GDM1 (cell line): ENCODE measurements around the gene EPAS1.

Source experiments
- DNase-seq: peaks from one replicate; lab custom pipeline; 2025; lab: John Stamatoyannopoulos, UW

EPAS1 gene

DNA sequence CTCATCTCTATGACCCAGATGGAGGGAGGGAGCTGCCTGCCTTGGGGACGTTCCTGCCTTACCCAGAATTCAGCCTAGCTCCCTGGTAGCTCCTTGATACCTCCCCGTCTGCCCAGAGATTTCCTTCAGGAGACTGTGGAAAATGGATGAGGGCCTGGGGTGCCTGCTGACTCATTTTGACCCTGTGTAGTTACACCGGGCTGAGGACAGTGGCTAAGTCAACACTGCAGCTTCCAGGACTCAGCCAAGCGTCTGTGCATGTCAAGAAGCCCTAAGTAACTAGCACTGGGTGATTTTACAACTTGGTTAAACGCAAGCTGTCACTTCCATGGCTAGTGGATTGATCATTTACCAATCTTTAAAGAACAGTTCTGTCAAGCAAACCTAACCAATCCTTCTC is 23.3 kb upstream of the EPAS1 start:
- DNase-seq = no peak

DNA sequence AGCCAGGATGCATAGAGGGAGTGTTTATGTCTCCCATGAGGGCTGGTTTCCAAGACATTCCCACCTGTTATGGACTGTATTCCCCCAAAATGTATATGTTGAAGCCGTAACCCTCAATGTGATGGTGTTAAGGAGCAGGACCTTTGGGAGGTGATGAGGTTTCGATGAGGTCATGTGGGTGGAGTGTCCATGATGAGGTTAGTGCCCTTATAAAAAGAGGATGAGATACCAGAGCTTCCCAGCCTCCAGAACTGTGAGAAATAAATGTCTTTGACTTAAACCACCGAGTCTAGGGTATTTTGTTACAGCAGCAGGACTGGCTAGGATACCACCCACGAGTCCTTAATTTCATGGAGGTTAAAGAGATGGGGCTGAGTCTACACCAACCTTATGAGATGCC is 22.6 kb upstream of the EPAS1 start:
- no peak for DNase-seq

DNA sequence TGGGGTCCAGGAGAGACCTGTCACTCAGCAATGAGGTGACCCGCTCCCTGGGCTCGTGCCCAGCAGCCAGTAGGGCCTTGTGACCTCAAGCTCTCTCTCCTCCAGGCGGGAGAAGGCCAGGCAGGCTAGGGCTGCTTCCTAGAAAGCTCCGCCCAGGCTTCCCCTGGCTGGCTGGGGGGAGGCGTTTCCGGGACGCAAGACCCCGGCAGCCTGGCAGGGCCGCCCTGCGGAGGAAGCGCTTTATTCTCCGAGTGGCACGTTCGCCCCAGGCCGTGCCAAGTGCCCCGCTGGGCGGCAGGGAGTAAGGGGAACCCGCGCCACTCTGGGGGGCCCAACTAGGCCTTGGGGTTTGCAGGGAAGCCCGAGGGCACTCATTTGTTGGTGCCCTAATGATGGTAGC is 21.2 kb upstream of the EPAS1 start:
- no peak for DNase-seq

DNA sequence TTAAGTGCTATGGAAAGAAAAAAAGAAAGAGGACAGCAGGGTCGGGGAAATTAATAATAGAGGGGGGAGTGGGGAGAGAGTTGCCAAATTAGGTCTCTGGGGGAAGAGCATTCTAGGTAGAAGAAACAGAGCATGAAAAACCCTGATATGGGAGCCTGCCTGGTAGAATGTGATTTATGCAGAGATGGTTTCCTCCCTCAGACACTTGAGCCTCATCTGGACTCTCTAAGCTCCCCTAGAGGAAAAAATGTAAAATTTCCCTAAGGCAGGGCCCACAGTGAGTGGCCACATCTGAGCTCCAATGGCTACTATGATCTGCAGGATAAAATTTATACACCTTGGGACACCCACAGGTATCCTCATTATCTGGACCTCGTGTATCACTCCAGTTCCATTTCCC is 20.6 kb upstream of the EPAS1 start:
- DNase-seq = no peak

DNA sequence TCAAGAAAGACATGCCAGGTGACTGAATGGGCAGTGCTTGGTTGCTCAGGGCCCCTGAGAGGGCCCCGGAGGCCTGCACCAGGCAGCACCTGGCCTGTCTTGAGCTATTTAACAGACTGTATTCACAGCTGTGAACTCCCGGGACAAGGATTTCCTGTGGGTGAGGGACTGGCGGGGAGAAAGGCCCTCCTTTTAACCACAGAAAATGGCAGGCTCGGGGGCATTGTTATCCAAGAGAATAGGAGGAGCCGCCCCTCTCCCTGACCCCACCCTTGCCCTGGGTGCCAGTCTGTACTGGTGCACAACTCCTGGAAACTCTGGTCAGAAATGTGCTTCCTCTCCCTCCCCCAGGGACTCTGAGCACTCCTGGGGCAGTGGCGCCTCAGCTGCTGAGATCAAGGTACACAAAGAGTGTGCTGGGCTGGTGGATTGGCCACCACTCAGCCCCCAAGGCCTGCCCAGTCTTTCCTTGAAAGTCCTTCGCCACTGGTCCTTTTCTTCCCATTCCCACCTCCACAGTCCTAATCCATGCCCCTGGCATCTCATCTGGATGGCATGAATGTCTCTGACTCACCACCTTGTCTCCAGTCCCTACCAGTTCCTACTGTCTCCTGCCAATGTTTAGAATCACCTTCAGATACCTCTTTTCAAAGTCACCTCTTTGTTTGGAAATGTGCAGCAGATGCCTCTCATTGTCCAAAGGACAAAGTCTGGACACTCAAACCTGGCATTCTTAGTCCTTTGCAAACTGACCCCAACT is 19.6 kb upstream of the EPAS1 start:
- DNase-seq = no peak

DNA sequence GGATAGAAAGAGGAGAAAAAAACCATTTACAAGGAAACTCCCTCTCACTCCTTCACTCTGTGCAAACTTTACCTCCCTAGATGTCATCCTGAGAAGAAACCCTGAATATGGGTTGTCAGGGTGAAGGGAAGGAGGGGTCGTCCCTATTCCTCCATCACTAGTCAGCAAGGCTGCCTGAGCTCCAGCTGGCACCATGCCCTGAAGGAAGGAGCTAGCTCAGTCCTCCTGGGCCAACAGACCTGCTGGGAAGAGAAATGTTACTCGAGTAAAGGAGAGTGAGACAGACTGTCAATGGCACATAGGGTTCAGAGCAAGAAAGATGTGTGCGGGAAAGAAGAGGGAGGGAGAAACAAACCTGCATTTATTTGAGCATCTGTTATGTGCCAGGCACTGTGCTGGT is 18.3 kb upstream of the EPAS1 start:
- DNase-seq = no peak

DNA sequence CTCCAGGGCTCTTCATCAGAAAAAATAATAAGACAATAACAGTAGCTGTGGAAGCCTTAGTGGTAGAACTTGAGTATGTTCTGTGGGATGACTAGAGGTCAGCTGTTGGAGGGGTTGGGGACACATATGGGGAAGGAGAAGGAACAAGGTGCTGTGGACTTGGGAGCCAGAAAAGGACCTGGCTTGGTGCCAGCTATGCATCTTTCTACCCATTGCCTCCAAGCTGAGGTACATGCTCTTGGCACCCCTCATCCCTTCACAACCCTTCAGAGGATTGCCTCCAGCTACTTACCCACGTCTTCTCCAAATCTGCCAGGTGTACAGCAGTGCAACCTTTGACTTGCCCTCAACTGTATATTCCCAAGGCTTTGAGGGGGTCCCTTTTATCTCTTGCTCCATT is 15.3 kb upstream of the EPAS1 start:
- no peak for DNase-seq

DNA sequence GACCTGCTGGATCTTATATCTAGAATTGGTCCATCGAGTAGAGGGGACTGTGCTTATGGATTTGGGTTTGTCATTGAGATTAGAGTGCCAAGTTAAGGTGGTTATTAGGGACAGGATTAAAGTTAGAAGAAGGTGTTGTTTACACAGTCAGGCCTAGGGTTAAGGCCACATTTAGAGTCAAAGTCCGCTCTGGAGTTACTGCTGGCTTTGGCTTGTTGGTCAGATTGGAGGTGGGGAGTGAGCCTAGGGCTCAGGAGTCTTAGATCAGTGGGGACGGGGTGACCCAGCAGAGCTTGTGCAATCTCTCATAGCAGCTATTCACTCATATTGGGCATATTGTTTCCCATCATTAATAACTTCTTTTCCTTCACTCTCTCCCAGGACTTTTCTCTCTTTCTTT is 13.5 kb upstream of the EPAS1 start:
- DNase-seq = no peak

DNA sequence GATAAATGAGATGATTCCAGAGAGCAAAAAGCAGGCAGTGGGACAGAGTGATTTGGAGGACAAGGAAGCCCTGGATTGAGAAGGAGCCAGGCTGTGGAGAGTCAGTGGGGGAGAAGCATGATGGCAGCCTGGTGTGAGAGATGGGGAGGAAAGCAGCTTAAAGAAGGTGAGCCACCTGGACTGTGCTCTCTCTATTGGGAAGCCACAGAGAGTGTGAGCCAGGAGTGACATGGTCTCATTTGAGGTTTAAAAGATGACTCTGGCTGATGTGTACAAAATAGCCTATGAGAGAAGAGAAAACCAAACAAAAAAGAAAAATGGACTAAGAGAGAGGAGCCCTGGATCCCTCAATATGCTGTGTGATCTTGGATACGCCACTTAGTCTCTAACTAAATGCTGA is 12.9 kb upstream of the EPAS1 start:
- no peak for DNase-seq

DNA sequence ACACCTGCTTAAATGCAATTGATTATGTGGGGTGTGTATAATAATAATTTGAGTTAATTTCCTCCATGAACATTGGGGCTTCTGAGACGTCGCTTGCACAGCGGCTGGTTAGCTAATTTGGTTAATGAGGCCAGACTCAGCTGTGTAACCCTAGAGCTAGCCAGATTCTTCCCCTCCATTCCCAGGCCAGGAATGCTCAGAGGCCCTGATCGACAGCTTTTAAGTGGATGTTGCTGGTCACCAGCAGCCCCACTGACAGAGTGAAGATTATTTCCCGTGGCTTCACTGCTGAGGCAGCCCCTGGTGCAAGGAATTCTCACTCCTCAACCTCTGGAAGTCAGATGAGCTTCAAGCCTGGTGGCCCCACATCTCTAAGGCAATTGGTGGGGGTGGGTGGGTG is 12.4 kb upstream of the EPAS1 start:
- DNase-seq = no peak

DNA sequence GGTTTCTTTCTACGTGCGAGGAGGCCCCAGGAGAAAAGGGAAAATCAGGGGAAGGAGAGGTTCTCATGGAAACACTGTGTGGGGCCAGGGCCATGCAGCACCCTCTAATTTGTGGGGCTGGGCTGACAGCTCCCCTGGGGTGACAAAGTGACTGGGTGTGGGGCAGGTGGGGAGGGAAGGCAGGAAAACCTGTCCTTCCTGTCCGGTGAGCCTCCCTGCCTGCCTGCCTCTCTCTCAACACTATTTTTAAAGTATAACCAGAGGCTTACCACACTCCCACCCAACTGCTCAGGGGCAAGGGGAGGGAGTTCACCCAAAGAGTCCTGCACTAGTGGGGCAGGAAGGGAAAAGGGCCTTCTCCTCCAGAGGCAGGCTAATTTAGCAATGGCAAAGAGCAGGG is 10.5 kb upstream of the EPAS1 start:
- no peak for DNase-seq

DNA sequence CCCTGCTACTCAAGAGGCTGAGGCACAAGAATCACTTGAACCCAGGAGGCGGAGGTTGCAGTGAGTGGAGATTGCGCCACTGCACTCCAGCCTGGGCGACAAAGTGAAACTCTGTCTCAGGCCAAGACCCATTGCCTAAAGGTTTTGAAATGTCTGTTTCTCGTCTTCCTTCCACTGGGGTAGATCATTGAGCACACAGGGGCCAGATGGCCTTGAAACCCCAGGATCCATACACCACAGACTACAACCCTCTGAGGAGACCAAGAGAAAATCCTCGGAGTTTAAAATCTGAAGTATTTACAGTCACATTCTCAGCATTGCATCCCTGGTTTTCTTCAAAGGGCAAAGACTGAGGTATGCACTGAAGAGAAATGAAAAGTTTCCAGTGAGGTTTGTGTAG is 7.1 kb upstream of the EPAS1 start:
- no peak for DNase-seq

DNA sequence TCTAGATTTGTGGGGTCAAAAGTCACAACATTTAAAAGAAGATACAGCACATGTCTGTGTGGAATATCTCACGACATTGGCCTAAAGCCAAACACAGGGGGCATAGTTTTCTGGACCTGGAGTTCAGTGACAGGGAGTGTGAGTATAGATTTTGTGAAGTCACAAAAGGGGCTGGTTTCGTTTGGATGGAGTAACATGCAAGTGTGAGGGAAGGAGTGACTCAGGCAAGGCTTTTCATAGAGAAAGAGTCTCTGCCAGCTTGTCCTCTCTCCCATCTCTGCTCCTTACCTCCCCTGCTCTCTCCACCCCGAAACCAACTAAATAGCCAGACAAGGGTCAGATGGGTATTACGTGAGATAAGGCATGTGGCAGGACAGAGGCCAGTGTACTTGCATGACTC is 3.7 kb upstream of the EPAS1 start:
- DNase-seq = no peak

DNA sequence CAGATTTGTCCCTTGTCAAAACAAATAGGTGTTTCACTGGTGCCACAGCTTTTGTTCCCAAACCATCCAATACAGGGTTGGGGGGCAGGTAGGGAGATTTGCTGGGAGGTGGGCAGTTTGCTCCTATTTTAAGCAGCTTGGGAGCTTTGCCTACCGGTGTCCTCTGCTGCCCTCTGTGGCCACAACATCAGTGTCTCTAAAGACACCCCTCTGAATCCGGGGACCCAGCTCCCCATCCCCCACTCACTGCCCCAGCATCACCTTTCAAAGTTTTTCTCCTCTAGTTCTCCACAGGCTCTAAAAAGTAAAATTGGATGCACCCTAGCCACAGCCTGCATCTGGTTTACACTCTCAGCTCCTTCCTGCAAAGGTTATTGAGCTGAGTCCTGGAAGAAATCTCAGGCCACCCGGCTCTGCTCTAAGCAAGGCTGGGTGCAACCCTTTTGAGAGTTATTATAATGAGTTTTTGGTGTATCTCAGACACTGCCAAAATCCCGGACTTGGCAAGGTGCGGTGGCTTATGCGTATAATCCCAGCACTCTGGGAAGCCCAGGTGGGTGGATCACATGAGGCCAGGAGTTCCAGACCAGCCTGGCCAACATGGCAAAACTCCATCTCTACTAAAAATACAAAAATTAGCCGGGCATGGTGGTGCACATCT is 2.9 kb upstream of the EPAS1 start:
- DNase-seq = no peak

DNA sequence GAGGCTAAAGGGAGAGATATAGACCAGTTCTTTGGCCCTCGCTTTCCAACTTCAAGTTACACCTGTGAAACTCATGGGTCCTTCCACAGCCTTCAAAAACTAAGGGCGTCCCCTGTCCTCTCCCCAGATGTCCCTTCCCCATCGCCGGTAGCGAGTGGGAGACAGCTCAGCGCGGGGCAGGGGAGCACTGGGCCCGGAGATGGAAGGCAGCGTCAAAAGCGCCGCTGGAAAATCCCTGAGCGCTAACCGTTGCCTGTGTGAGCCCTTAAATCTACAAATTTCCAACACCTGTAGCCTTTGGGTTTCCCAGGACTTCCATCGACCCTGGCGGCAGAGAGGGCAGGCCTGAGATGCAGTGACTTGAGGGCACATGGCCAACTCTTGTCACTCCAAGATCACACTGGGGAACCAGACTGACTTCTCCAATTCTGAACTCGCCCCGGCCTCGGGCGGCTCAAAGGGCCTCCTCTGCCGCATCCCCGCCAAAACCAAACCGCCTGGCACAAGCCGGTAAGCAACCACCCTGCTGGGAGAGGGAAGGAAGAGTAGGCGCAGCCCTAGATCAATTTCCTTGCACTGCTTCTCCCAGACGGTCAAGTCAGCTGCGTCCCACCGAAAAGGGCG is 879 bp upstream of the EPAS1 start:
- DNase-seq = no peak

DNA sequence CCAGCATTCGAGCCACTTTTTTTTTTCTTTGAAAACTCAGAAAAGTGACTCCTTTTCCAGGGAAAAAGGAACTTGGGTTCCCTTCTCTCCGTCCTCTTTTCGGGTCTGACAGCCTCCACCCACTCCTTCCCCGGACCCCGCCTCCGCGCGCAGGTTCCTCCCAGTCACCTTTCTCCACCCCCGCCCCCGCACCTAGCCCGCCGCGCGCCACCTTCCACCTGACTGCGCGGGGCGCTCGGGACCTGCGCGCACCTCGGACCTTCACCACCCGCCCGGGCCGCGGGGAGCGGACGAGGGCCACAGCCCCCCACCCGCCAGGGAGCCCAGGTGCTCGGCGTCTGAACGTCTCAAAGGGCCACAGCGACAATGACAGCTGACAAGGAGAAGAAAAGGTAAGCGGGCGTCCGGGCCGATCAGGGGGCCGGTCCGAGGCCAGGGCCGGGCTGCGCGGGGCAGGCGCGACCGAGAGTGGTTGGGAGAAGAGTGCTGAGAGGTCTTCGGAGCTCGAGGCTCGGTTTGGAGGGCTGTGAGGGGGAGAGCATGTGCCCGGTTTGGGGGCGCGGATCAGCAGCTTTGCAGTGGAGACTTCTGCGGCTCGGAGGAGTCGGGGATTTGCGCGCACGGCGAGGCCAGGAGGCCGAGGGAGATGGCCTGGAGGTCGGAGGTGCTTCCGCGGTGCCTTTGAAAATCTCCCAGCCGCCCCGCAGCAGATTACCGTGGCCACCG is 502 bp downstream of the EPAS1 start:
- no peak for DNase-seq

DNA sequence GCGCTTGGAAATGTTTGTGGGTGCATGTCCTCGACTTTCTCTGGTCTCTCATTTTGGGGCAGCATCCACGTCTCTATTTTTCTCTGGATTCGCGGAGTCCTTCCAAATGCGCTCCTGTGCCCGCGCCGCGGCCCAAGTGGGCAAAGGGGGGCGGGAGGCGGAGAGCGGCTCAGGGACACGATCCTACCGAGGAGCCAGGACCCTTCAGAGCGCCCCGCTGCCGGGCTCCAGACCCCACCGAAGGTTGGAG is 990 bp downstream of the EPAS1 start:
- DNase-seq = no peak

DNA sequence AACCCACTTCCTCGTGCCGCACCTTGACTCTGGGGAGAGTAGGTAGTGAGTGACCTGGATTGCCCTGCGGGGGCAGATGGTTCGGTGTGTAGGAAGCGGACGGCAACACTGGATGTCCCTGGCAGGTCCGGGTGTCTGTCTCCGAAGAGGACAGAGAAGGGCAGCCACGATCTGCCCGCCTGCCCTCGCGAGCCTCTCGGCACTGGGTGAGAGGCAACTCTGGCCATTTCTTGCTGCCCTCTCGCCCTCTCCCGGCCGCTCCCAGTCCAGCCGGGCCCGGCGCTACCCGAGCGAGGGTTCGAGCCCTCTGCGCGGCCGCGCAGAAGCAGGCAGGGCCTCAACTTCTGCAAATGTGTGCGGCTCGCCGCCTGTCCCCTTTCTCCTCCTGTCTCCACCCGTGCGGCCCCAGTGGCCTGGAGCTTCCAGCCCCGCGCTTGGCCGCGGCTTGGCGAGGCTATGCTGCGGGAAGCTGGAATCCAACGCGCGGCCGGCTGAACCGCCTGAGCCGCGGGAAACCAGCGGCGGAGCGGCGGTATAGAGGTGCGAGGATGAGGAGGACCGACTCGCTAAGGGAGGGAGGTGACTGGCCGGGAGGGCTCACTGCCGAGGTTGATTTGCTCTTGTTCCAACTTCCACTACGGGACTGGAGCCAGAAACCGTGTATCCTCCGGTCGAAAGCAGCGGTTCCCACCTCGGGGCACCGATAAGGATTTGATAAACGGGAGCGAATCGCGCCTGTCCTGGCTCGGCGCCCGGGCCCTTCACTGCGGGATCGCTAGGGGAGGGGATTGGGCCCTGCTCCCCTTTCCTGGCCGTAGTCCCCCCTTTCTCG is 1.5 kb downstream of the EPAS1 start:
- no peak for DNase-seq

DNA sequence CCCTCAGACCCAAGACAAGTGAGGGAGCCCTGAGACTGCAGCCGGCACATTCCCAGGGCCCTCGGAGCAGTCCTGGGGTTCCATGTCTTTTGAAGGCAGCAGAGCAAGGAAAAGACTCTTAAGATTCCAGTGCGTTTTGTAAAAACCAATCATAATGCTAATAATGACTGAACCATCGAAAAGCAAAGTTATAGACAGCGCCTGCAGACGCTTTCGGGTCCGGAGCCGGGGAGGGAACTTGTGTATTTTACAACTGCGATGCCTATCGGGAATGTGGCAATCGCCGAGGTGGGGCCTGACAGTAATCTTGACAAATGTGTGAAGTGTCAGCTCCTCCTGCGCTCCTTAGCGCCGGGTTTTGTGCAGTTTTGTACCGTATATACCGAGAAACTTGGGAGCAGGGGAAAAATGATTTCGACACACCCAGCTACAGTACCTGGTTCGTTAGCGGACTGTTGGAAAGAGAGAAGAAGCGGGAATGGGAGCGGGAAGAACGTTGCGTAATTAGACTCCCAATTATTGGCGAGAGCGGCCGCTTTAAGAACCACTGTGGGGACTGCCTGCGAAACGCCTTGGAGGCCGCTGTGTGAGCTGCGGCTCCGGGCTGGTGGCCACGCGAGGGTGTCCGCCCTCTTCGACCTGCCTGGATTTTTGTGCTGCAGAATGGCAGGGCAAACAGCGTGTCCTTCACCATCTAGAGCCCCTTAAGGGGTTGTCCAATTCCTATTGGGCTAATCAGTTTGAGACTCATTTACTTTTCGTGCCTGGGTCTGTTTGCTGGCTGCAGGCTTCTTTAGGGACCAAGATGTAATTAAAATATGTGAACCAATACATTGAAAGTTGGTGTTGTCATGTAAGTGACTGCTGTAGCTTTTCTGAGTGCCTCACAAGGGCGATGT is 2.4 kb downstream of the EPAS1 start:
- no peak for DNase-seq

DNA sequence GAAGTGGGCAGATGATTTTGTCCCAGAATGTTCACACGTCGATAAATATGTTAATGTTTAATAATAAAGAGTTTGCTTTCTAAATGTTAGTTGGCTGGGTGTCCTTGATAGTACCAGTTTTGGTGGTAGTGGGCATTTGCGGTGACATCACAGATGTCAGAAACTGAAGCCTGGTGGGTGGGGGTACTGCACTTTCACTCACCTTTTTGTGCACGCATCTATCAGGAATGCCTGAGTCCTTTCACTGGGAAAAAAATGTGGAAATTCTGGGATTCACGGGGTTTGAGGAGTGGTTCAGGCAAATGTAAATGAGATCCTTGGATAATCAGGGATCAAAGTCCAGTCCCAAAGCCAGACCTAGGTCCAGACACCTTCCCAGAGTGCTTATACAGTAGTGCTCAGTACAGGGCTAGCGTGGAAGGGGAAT is 3.2 kb downstream of the EPAS1 start:
- DNase-seq = no peak

DNA sequence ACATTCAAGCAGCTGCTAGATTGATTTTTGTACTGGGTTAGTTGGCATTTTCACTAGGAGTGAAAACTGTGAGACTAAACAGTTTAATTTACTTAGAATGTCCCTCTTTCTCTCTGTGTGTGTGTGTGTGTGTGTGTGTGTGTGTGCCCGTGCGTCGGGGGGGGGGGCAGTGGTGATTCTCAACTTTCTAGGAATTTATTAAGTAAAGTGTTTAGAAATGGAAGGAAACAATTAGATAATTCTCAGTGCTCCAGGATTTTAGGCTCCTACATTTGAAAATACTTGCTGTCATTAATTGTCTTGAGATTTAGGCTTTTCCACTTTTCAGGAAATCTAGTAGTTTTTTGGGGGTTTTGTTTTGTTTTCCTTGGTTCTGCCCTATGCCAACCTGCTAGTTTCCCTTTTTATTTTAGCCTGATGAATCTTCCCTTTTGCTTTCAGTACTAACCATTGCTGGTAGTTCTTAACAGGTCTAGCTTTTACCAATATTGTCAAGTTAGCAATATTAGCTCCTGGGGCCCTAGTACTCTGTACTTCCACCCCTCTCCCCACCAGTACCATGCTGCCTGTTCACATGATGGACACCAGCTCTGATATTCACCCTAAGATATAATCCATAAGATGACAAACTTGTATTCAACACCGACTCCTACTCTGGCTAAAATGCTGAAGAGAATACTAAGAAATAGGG is 4.9 kb downstream of the EPAS1 start:
- no peak for DNase-seq
